M059J (cell line): ENCODE measurements around the gene DMWD. TPM values are rescaled to one million over a fixed set of nuclear protein-coding genes. Genes with fewer than 3 reads are reported as not detected.
A peak's percentile ranks its signal among the peaks of the same experiment; 100 is the strongest.
"Not testable (repeated sequence)": the region's sequence is repeated elsewhere in the genome, so short reads cannot be mapped to it uniquely, and the experiment has no call there.

ENCODE experiments used
- DNase-seq: peaks from one replicate; pipeline ENCODE4 v3.0.0-alpha.2; 2012; ENCODE audit warnings: low read depth
- total RNA-seq: library from RNA; depleted of rRNA; stranded (reverse); fragments of >200 nt; shearing (Covaris generic); gene quantifications from 2 replicates; pipeline ENCODE4 v1.2.3, GENCODE V29; 2014

DMWD gene
- total RNA-seq, 1 experiment from 2014 or later = 38.2 TPM

DNA sequence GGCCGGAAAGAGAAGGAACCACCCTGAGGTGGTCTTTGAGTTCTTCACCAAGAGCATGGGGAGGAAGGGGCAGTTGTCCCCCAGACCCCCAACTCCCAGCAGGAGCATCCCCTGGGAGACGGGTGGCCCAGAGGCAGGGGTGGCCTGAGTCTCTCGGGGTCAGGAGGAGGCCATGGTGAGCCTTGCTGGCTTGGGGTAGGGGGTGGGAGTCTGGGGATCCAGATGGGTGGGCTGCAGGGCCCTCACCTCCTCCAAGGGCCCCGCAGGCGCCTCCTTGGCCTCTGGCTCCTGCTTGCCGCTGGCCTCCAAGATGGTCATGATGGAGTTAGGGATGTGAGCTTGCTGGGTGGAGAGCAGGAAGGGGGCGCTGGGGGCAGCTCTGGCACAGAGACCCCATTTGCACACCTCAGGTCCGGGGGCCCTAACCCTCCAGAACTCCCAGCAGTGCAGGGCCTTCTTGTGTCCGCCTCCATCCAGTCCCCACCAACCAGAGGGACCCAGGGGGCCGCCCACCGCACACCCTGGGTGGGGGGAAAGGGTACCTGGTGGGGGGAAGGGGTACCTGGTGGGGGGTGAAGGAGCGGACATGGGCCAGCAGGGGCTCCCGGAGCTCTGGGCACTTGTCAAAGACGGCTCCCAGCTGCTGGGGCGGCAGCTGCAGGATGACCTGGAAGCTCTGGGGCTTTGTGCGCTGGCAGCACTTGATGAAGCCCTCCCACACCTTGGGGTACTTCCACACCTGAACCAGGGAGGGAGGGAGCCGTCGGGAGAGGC, 23.8 kb upstream of the DMWD start:
- DNase-seq = no peak

- no peak for DNase-seq
These were observed 23.0 kb upstream of the DMWD start for GRCh38 chr19:45815481-45816216.

DNA sequence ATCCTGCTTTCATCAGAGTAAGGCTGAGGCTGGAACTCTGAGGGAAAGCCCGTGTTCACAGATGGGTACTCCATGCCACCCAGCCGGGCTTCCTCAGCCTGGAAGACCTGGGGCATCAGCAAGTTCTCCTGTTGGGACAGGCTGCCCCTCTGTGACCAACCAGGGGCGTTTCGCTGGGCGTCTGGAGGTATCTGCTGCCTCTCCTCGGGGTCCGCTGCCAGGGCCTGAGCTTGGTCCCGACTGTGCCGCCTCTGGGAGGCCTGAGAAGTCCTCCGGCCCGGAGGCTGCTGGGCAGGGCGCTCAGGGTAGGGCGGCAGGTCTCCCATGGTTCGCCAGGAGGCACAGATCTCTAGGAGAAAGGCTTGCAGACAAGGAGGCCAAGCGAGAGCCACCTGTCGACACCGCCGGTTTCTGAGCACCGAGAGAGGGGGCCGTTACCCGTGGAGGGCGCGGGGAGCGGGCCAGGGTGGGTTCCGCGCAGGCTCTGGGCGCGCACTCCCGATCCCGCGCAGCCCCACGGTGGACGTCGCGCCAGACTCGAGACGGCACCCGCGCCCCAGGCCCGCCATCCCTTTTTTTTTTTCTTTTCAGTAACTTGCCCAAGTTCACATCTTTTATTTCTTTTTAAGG, 22.3 kb upstream of the DMWD start, which contains the start of gene RSPH6A:
TSS of gene RSPH6A (minus strand) at position 458 of the 630 bp plus-strand sequence. CDS start at position 326, 132 bp downstream.
- DNase-seq = no peak

- DNase-seq = no peak
These were observed 21.6 kb upstream of the DMWD start for GRCh38 chr19:45814166-45814780.

- DNase-seq = peak; percentile 34
These were observed 19.7 kb upstream of the DMWD start for GRCh38 chr19:45812297-45812696.

DNA sequence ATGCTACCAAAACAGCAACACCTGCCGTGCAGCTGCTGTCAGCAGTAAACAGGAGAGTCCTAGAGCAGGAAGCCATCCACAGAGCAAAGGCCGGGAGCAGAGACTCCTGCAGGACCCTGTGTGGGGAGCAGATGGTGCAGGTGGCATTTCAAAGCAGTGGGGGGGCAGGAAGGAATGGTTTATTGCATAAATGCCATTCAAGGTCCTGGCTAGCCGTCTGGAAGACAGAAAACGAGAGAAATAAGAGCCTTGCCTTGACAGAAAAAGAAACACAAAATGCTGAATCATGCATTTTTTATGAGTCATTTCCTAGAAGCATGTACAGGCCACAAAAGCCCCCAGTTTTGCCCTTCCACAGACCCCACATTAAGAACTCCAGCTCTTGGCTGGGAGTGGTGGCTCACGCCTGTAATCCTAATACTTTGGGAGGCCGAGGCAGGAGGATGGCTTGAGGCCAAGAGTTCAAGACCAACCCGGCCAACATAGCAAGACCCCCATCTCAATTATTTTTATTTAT, 17.1 kb upstream of the DMWD start:
- peak; percentile 86 for DNase-seq

- DNase-seq = no peak
These were observed 13.1 kb upstream of the DMWD start for GRCh38 chr19:45805719-45806118.

- DNase-seq = no peak
These were observed 12.2 kb upstream of the DMWD start for GRCh38 chr19:45804959-45805230.

GRCh38 chr19:45804140-45804958, 11.7 kb upstream of the DMWD start:
- no peak for DNase-seq

GRCh38 chr19:45801603-45802175, 9.0 kb upstream of the DMWD start:
- no peak for DNase-seq

- peak; percentile 51 for DNase-seq
These were observed 7.5 kb upstream of the DMWD start for GRCh38 chr19:45800070-45800553.

DNA sequence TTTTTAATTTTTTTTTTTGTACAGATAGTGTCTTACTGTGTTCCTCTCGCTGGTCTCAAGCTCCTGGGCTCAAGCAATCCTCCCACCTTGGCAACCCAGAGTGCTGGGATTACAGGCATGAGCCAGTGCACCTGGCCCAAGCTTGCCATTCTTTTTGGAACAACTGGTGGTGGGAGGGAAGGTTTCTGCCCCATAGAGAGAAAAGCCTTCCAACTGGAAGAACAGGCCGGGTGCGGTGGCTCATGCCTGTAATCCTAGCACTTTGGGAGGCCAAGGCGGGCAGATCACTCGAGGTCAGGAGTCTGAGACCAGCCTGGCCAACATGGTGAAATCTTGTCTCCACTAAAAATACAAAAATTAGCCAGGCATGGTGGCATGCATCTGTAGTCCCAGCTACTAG, 6.9 kb upstream of the DMWD start:
- DNase-seq = not testable (repeated sequence)

DNA sequence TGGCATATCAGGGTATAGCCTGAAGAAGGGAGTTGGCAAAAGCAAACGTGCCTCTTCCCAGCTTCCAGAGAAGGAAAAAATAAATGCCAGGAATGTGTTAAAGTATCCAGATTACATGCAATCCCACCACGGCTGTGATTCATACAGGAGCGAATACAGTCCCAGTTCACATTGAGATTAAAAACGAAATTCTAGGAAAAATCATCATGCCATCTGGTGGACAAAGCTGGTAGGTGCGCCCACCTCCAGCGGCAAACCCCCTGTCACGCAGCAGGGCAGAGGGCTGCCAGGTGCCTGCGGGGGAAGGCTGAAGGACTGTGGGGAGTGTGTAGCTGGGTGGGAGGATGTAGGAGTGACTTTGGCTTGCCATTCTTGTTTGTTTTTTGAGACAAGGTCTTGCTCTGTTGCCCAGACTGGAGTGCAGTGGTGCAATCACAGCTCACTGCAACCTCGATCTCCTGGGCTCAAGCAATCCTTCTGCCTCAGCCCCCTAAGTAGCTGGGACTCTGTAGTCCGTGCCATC, 6.4 kb upstream of the DMWD start:
- DNase-seq = peak; percentile 76

DNA sequence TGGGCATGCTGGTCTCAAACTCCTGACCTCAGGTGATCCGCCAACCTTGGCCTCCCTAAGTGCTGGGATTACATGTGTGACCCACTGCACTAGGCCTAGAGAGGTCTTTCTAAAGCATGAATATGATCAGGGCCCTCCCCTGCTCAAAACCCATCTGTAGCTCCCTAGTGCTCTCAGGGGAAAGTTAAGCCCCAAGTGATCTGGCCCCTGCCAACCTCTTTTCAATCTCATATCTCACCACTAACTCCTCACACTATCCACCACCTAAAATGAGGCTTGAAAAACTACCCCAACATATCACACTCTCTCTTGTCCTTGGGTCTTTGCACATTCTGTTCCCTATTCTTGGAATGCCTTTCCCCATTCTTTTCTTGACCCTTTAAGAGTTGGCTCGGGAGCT, 2.0 kb upstream of the DMWD start:
- no peak for DNase-seq

GRCh38 chr19:45793876-45794275, 1.2 kb upstream of the DMWD start:
- no peak for DNase-seq

- no peak for DNase-seq
These were observed 526 bp upstream of the DMWD start for GRCh38 chr19:45793178-45793564.

GRCh38 chr19:45791744-45792469, 738 bp downstream of the DMWD start:
- DNase-seq = no peak

- no peak for DNase-seq
These were observed 1.7 kb downstream of the DMWD start for GRCh38 chr19:45790942-45791341.

- no peak for DNase-seq
These were observed 3.4 kb downstream of the DMWD start for GRCh38 chr19:45789035-45789786.
